GM23248 (cell line): ENCODE data around the gene OSBPL7. TPM values are rescaled to one million over a fixed set of nuclear protein-coding genes. Genes with fewer than 3 reads are reported as not detected.

Source experiments
- DNase-seq: peaks from one replicate; pipeline ENCODE4 v3.0.0-alpha.2; 2015
- H2AFZ ChIP-seq: fragments of 200-600 bp; sonication (generic); 2 replicates; pipeline ENCODE4 v1.6.1; 2016; ENCODE audit warnings: antibody characterized with exemption
- H3F3A ChIP-seq: fragments of 200-600 bp; sonication (generic); 2 replicates; pipeline ENCODE4 v1.6.1; 2016; ENCODE audit warnings: mild to moderate bottlenecking, antibody characterized with exemption, mixed run types; ENCODE audit not compliant: insufficient read depth
- H3K27ac ChIP-seq: fragments of 200-600 bp; sonication (generic); 2 replicates; pipeline ENCODE4 v1.5.1; 2016; ENCODE audit warnings: mild to moderate bottlenecking
- H3K27me3 ChIP-seq: fragments of 200-600 bp; sonication (generic); replicated peaks from 2 replicates; pipeline ENCODE4 v1.6.1; 2016; ENCODE audit warnings: mild to moderate bottlenecking; ENCODE audit not compliant: insufficient read depth
- H3K36me3 ChIP-seq: fragments of 200-600 bp; sonication (generic); 2 replicates; pipeline ENCODE4 v1.6.1; 2016; ENCODE audit warnings: low read depth, mild to moderate bottlenecking
- H3K4me1 ChIP-seq: fragments of 200-600 bp; sonication (generic); 2 replicates; pipeline ENCODE4 v1.6.1; 2016; ENCODE audit warnings: mild to moderate bottlenecking; ENCODE audit not compliant: insufficient read depth
- H3K4me2 ChIP-seq: fragments of 200-600 bp; sonication (generic); one replicate; pipeline ENCODE4 v1.6.1; 2016; ENCODE audit warnings: mild to moderate bottlenecking; ENCODE audit not compliant: unreplicated experiment
- H3K4me3 ChIP-seq: fragments of 200-600 bp; sonication (generic); 2 replicates; pipeline ENCODE4 v1.5.1; 2016; ENCODE audit warnings: mild to moderate bottlenecking
- H3K79me2 ChIP-seq: fragments of 200-600 bp; sonication (generic); 2 replicates; pipeline ENCODE4 v1.6.1; 2016; ENCODE audit warnings: mild to moderate bottlenecking; ENCODE audit not compliant: insufficient read depth
- H3K9ac ChIP-seq: fragments of 200-600 bp; sonication (generic); 2 replicates; pipeline ENCODE4 v1.6.1; 2016; ENCODE audit warnings: mild to moderate bottlenecking
- H3K9me2 ChIP-seq: fragments of 200-600 bp; sonication (generic); 2 replicates; pipeline ENCODE4 v1.6.1; 2016; ENCODE audit warnings: mixed run types, mild to moderate bottlenecking, moderate library complexity; ENCODE audit not compliant: insufficient read depth
- H3K9me3 ChIP-seq: fragments of 200-600 bp; sonication (generic); one replicate; pipeline ENCODE4 v1.6.1; 2017; ENCODE audit warnings: low read depth
- H4K20me1 ChIP-seq: fragments of 200-600 bp; sonication (generic); 2 replicates; pipeline ENCODE4 v1.6.0; 2016; ENCODE audit not compliant: insufficient read depth
- EZH2 ChIP-seq: fragments of 200-600 bp; sonication (generic); IDR thresholded peaks from 2 replicates; pipeline ENCODE4 v1.6.1; 2018; ENCODE audit warnings: antibody characterized with exemption, mild to moderate bottlenecking; ENCODE audit not compliant: insufficient read depth, poor library complexity, severe bottlenecking
- EZH2phosphoT487 ChIP-seq: fragments of 200-600 bp; sonication (generic); IDR thresholded peaks from 2 replicates; pipeline ENCODE4 v1.6.1; 2018; ENCODE audit warnings: antibody characterized with exemption, moderate library complexity, mild to moderate bottlenecking, low read depth; ENCODE audit not compliant: insufficient read depth
- WGBS, 2 experiments: methylation state at CpG; one replicate each; pipeline ENCODE4 v1.1.6; 2015 to 2017; ENCODE audit warnings: low lambda C conversion rate in 2 of 2, low coverage in 1 of 2; ENCODE audit errors: missing lambda C conversion rate in 2 of 2; 5-methylcytosine and 5-hydroxymethylcytosine counted together
- in situ Hi-C: fragments of 300-500 bp; cut with MboI; formaldehyde crosslinking; loops from 2 replicates; pipeline ENCODE4 v1.15.0; 2020
- polyA plus RNA-seq: library from polyadenylated mRNA; unstranded; fragments of >200 nt; fragmentation: Nextera tagmentation; extraction: Ambion mirVana; gene quantifications from 2 replicates; pipeline ENCODE4 v1.2.1, GENCODE V29; 2016
- total RNA-seq: library from RNA; depleted of rRNA; stranded (reverse); fragments of >200 nt; shearing (Covaris generic); gene quantifications from 2 replicates; pipeline ENCODE4 v1.2.3, GENCODE V29; 2014

The OSBPL7 gene
- total and polyA plus RNA-seq, 2 experiments from 2014 or later = 2.0 to 5.0 TPM

DNA sequence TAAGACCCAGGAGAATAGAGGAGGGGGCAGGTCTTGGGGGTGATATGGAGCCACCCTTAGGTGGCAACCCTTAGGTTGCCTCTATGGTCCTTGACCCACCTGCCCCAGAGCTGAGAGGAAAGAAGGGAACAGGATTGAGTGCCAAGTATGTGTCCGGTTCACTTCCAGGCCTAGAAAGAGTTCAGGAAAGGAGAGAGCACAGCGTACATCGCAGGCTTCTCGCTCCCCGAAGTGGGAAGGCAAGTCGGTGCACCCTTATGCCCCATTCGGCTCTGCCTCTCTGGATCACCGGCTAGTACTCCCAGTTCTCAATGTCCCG lies 28.7 kb upstream of the OSBPL7 start:
- Histone ChIP-seq H3K9ac (no peak overlapping the region), H3K79me2 (no peaks in the 10 kb centered on the region), H3K4me2 (no peak overlapping the region), H3K27ac (no peak overlapping the region), H3K9me2 (no peaks in the 10 kb centered on the region), H3F3A (no peaks in the 10 kb centered on the region), H3K4me1 (peaks cover under 1% of the 10 kb centered on the region; the same call in 1 of the 2 replicates), H2AFZ (peak overlapping the region; percentile 78), H3K36me3 (no peaks in the 10 kb centered on the region), H3K27me3 (peaks cover 47% of the 10 kb centered on the region), H4K20me1 (no peaks in the 10 kb centered on the region), H3K9me3 (no peaks in the 10 kb centered on the region), H3K4me3 (no peak overlapping the region)
- in situ Hi-C loops = no loop called here
- DNase-seq = no peak
- TF ChIP-seq EZH2phosphoT487 (no peak), EZH2 (no peak)
- WGBS, 2 experiments = 56 to 59% methylated on average over 9 of the region's 9 CpGs

GRCh38 chr17:47848198-47848513 lies 26.6 kb upstream of the OSBPL7 start:
- Histone ChIP-seq H3K9me3 (no peaks in the 10 kb centered on the region), H2AFZ (no peak overlapping the region), H3K9ac (no peak overlapping the region), H3K27ac (no peak overlapping the region), H4K20me1 (no peaks in the 10 kb centered on the region), H3K27me3 (peaks cover 27% of the 10 kb centered on the region), H3K79me2 (no peaks in the 10 kb centered on the region), H3K4me3 (no peak overlapping the region), H3K36me3 (no peaks in the 10 kb centered on the region), H3F3A (no peaks in the 10 kb centered on the region), H3K4me1 (no peaks in the 10 kb centered on the region), H3K4me2 (no peak overlapping the region), H3K9me2 (no peaks in the 10 kb centered on the region)
- WGBS, 2 experiments = 55 to 59% methylated on average over 20 of the region's 23 CpGs
- TF ChIP-seq EZH2phosphoT487 (no peak), EZH2 (no peak)
- in situ Hi-C loops = no loop called here
- DNase-seq = no peak

DNA sequence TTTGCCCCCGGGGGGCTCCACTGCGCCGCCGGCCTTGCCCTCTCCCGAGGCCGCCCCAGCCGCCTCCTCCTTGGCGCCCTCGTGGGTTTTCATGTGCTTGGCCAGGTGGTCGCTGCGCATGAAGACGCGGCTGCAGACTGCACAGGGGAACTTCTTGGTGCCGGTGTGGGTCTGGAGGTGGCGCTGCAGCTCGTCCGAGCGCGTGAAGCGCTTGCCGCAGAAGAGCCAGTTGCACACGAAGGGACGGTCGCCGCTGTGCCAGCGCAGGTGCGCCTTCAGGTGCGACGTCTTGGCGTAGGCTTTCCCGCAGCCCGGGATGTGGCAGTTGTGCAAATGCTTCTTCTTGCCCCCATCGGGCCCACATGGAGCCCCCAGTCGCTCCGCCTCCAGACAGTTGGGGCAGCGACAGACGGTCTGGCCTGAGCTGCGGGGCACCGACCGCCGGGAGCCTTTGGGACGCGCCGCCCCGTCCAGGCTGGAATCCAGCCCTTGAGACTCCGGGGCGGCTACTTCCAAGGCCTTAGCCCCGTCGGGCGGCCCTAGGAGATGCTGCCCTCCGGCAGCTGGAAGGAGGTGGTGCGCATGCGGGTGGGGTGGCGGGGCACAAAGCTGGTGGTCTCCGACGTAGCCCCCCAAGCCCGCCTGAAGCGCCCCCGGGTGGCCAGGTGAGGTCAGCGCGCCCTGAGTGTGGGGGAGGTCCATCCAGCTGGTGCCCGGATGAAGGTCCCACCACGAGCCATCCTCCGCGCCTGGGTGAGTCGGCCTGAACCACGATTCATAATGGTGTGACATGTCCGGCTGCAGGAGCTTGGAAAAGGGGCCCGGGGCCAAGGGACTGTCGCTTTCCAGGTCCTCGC lies 26.0 kb upstream of the OSBPL7 start:
- H3K4me3 ChIP-seq = no peak overlapping the region
- H4K20me1 ChIP-seq = no peaks in the 10 kb centered on the region
- no peaks in the 10 kb centered on the region for H3K79me2 ChIP-seq
- 16 to 19% methylated on average over 57 to 68 of the region's 71 CpGs for WGBS, 2 experiments
- no peaks in the 10 kb centered on the region for H3K9me3 ChIP-seq
- H3K4me1 ChIP-seq = no peaks in the 10 kb centered on the region
- H2AFZ ChIP-seq = no peak overlapping the region
- H3K27me3 ChIP-seq = peaks cover 21% of the 10 kb centered on the region
- no peaks in the 10 kb centered on the region for H3F3A ChIP-seq
- H3K4me2 ChIP-seq = no peak overlapping the region
- no peak overlapping the region for H3K9ac ChIP-seq
- TF ChIP-seq EZH2 (no peak), EZH2phosphoT487 (0 out of 2 replicates have a peak, but pooled peaks have one; percentile 13)
- DNase-seq = peak; percentile 51
- no peaks in the 10 kb centered on the region for H3K9me2 ChIP-seq
- in situ Hi-C loops = no loop called here
- no peak overlapping the region for H3K27ac ChIP-seq
- no peaks in the 10 kb centered on the region for H3K36me3 ChIP-seq

DNA sequence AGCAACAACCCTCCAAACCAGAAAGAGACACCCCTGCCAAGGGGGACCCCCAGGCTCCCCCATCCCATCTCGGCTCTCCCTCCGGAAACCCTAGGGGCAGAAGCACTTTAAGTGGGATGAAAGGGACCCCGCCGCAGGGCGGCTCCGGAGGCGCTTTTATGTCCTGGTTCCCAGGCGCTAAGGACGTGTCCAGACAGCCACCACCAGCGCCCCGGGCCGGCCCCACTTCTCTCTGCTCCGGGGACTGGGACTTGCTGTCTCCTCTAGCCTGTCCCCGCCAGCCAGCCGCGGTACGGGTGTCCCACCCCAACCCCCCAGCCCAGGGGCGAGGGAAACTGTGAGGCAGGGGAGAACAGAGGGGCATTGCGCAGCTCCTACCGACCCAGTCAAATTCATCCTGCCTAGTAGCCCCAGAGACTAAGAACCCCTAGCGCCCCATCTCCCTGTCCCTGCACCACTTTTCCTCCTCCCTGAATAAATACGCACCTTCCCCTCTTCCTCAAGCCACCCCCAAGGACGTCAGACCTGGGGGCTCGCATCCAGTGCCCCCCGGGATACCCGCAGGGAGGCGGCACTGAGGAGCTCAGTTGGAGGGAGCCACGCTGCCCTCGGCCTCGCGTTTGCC lies 25.2 kb upstream of the OSBPL7 start:
- no peaks in the 10 kb centered on the region for H3K4me1 ChIP-seq

More for the DNA sequence above, 25.2 kb upstream of the OSBPL7 start:
- Histone ChIP-seq H3K27ac (no peak overlapping the region), H3F3A (no peaks in the 10 kb centered on the region), H3K9me2 (no peaks in the 10 kb centered on the region), H3K27me3 (peaks cover 14% of the 10 kb centered on the region; the same call in 1 of the 2 replicates), H3K9ac (no peak overlapping the region), H3K79me2 (no peaks in the 10 kb centered on the region), H3K36me3 (no peaks in the 10 kb centered on the region), H3K4me2 (no peak overlapping the region), H4K20me1 (no peaks in the 10 kb centered on the region), H3K4me3 (no peak overlapping the region), H3K9me3 (no peaks in the 10 kb centered on the region), H2AFZ (no peak overlapping the region)
- TF ChIP-seq EZH2 (peak; percentile 44), EZH2phosphoT487 (no peak)
- in situ Hi-C loops = no loop called here
- DNase-seq = no peak
- 15 to 17% methylated on average over 24 to 27 of the region's 31 CpGs for WGBS, 2 experiments
